ENCODE data around the gene TLX3.

TLX3 gene

GRCh38 chr5:171306781-171307591 is 2.1 kb upstream of the TLX3 start:
- no peak for DNase-seq

- DNase-seq: no peak
Measured at GRCh38 chr5:171307789-171308452, 1.1 kb upstream of the TLX3 start.

GRCh38 chr5:171309276-171310211 is 496 bp downstream of the TLX3 start:
- no peak for DNase-seq

GRCh38 chr5:171310212-171310818 is 1.3 kb downstream of the TLX3 start:
- no peak for DNase-seq

- no peak for DNase-seq
Measured at GRCh38 chr5:171310819-171311321, 1.8 kb downstream of the TLX3 start.

- peak; percentile 36 for DNase-seq
Measured at GRCh38 chr5:171311322-171312077, 2.5 kb downstream of the TLX3 start.

- DNase-seq: no peak
Measured at GRCh38 chr5:171312129-171312974, 3.3 kb downstream of the TLX3 start.

GRCh38 chr5:171313481-171314206 is 4.6 kb downstream of the TLX3 start:
- DNase-seq: no peak

- DNase-seq: no peak
Measured at GRCh38 chr5:171314728-171315385, 5.8 kb downstream of the TLX3 start.

GRCh38 chr5:171315386-171315891 is 6.4 kb downstream of the TLX3 start:
- no peak for DNase-seq

- DNase-seq: no peak
Measured at GRCh38 chr5:171315925-171316257, 6.8 kb downstream of the TLX3 start.

GRCh38 chr5:171316258-171317121 is 7.4 kb downstream of the TLX3 start:
- no peak for DNase-seq

GRCh38 chr5:171317230-171317629 is 8.2 kb downstream of the TLX3 start:
- DNase-seq: no peak

GRCh38 chr5:171318026-171318425 is 9.0 kb downstream of the TLX3 start:
- DNase-seq: no peak

GRCh38 chr5:171321447-171321846 is 12.4 kb downstream of the TLX3 start:
- no peak for DNase-seq

GRCh38 chr5:171322527-171322926 is 13.5 kb downstream of the TLX3 start:
- DNase-seq: no peak

GRCh38 chr5:171323007-171323406 is 14.0 kb downstream of the TLX3 start:
- DNase-seq: no peak

GRCh38 chr5:171323806-171324632 is 15.0 kb downstream of the TLX3 start:
- DNase-seq: no peak

Data from fibroblast of skin of right biceps (primary cell).